Panc1 (cell line): ENCODE data around the gene SFSWAP. TPM values are rescaled to one million over a fixed set of nuclear protein-coding genes. Genes with fewer than 3 reads are reported as not detected.

ENCODE experiments used
- ATAC-seq: fragments of 200-7000 bp; cut with Tn5 transposase; 2 replicates; pipeline ENCODE4 v1.9.1; 2020; ENCODE audit warnings: mild to moderate bottlenecking, moderate library complexity
- BruUV-seq: library from RNA; stranded (reverse); fragments of 400-500 nt; replicated peaks from 2 replicates; lab custom pipeline; 2021; lab: Mats Ljungman, UMichigan
- CTCF ChIA-PET: fragments of 300-600 bp; sonication (Branson Sonifier 250); formaldehyde crosslinking; loops from one replicate; lab custom pipeline; 2022; ENCODE audit warnings: antibody characterized with exemption; lab: Charles Lee
- POLR2A ChIA-PET: fragments of 300-600 bp; sonication (Branson Sonifier 250); formaldehyde crosslinking; loops from one replicate; lab custom pipeline; 2022; ENCODE audit warnings: antibody characterized with exemption; lab: Charles Lee
- DNase-seq: peaks from one replicate; pipeline ENCODE4 v3.0.0-alpha.2; 2010; ENCODE audit warnings: low read depth, low spot score
- H3K27ac ChIP-seq: 2 replicates; pipeline ENCODE4 v1.5.1; 2011; ENCODE audit warnings: mild to moderate bottlenecking, low read length, inconsistent platforms
- H3K27me3 ChIP-seq: fragments of 200-500 bp; sonication (Bioruptor generic); 2 replicates; pipeline ENCODE4 v1.6.0; 2014; ENCODE audit warnings: low read length, inconsistent platforms; ENCODE audit not compliant: control insufficient read depth, insufficient read depth
- H3K36me3 ChIP-seq: fragments of 200-500 bp; sonication (Bioruptor generic); 2 replicates; pipeline ENCODE4 v1.5.1; 2014; ENCODE audit warnings: inconsistent platforms, mild to moderate bottlenecking, low read length, moderate library complexity; ENCODE audit not compliant: control insufficient read depth, insufficient read depth
- H3K4me1 ChIP-seq: 2 replicates; pipeline ENCODE4 v1.5.1; 2011; ENCODE audit warnings: inconsistent platforms, mild to moderate bottlenecking, low read length, moderate library complexity; ENCODE audit not compliant: control insufficient read depth, insufficient read depth
- H3K4me3 ChIP-seq, 2 experiments: 2 replicates each; pipeline ENCODE4 v1.5.1; 2011 to 2012; ENCODE audit warnings: low read depth in 2 of 2, low read length in 2 of 2, mild to moderate bottlenecking in 2 of 2, inconsistent platforms in 1 of 2, moderate library complexity in 1 of 2
- H3K9me3 ChIP-seq: fragments of 200-500 bp; sonication (Bioruptor generic); 2 replicates; pipeline ENCODE4 v1.5.1; 2014; ENCODE audit warnings: low read depth, mild to moderate bottlenecking, inconsistent platforms, low read length, moderate library complexity; ENCODE audit not compliant: control insufficient read depth, insufficient read depth
- POLR2AphosphoS5 ChIP-seq: IDR thresholded peaks from 2 replicates; pipeline ENCODE4 v1.6.1; 2012; ENCODE audit warnings: mild to moderate bottlenecking, low read depth, low read length, moderate library complexity
- SIN3A ChIP-seq: IDR thresholded peaks from 2 replicates; pipeline ENCODE4 v1.6.1; 2012; ENCODE audit warnings: low read depth, mild to moderate bottlenecking, low read length, moderate library complexity, borderline replicate concordance; ENCODE audit not compliant: insufficient read depth
- TCF7L2 ChIP-seq: IDR thresholded peaks from 2 replicates; pipeline ENCODE4 v1.6.1; 2011; ENCODE audit warnings: mild to moderate bottlenecking, low read depth, low read length, inconsistent platforms
- in situ Hi-C: cut with HindIII; loops from 2 replicates; pipeline ENCODE4 v1.10.0; 2016; ENCODE audit warnings: low sequenced_read_pairs, low pct_unique_long_range_greater_than_20kb
- intact Hi-C: fragments of 100-400 bp; cut with micrococcal nuclease; formaldehyde crosslinking; loops from one replicate; pipeline ENCODE4 v1.10.0; 2022; ENCODE audit not compliant: unreplicated experiment
- total RNA-seq: library from RNA; stranded (reverse); gene quantifications from one replicate; pipeline ENCODE4 v1.2.1, GENCODE V29; 2021; ENCODE audit not compliant: unreplicated experiment
- TF ChIP-seq, protein P1 (sequence below): fragments of 450-650 bp; IDR thresholded peaks from 2 replicates; pipeline ENCODE4 v1.5.1; 2017; ENCODE audit warnings: mild to moderate bottlenecking
- TF ChIP-seq, protein P2 (sequence below), 2 experiments: IDR thresholded peaks; 2 replicates each; pipeline ENCODE4 v1.6.1; 2011 to 2012; ENCODE audit warnings: low read depth in 2 of 2, control low read depth in 1 of 2, low read length in 1 of 2, mild to moderate bottlenecking in 1 of 2, moderate library complexity in 1 of 2; ENCODE audit not compliant: insufficient read depth in 1 of 2

SFSWAP gene
- total RNA-seq, 1 experiment from 2014 or later = 41.6 TPM

- H3K36me3 ChIP-seq = peaks cover 53% of the 10 kb centered on the region
- BruUV-seq = no TSS peak
- CTCF ChIA-PET = no interaction called here
Measured at GRCh38 chr12:131721548-131721947, 10.7 kb downstream of the SFSWAP start.

GRCh38 chr12:131723532-131723931 is 12.6 kb downstream of the SFSWAP start:
- no peaks in the 10 kb centered on the region for H3K9me3 ChIP-seq
- no TSS peak for BruUV-seq
- H3K36me3 ChIP-seq = peaks cover 49% of the 10 kb centered on the region
- intact Hi-C loops (no loop called here), in situ Hi-C loops (no loop called here)
- H3K4me3 ChIP-seq = no peak overlapping the region
- no peak for TF ChIP-seq SIN3A
- TF ChIP-seq, protein P1, sequence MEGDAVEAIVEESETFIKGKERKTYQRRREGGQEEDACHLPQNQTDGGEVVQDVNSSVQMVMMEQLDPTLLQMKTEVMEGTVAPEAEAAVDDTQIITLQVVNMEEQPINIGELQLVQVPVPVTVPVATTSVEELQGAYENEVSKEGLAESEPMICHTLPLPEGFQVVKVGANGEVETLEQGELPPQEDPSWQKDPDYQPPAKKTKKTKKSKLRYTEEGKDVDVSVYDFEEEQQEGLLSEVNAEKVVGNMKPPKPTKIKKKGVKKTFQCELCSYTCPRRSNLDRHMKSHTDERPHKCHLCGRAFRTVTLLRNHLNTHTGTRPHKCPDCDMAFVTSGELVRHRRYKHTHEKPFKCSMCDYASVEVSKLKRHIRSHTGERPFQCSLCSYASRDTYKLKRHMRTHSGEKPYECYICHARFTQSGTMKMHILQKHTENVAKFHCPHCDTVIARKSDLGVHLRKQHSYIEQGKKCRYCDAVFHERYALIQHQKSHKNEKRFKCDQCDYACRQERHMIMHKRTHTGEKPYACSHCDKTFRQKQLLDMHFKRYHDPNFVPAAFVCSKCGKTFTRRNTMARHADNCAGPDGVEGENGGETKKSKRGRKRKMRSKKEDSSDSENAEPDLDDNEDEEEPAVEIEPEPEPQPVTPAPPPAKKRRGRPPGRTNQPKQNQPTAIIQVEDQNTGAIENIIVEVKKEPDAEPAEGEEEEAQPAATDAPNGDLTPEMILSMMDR = no peak
- TF ChIP-seq TCF7L2 = no peak
- TF ChIP-seq POLR2AphosphoS5 = no peak
- TF ChIP-seq, protein P2, sequence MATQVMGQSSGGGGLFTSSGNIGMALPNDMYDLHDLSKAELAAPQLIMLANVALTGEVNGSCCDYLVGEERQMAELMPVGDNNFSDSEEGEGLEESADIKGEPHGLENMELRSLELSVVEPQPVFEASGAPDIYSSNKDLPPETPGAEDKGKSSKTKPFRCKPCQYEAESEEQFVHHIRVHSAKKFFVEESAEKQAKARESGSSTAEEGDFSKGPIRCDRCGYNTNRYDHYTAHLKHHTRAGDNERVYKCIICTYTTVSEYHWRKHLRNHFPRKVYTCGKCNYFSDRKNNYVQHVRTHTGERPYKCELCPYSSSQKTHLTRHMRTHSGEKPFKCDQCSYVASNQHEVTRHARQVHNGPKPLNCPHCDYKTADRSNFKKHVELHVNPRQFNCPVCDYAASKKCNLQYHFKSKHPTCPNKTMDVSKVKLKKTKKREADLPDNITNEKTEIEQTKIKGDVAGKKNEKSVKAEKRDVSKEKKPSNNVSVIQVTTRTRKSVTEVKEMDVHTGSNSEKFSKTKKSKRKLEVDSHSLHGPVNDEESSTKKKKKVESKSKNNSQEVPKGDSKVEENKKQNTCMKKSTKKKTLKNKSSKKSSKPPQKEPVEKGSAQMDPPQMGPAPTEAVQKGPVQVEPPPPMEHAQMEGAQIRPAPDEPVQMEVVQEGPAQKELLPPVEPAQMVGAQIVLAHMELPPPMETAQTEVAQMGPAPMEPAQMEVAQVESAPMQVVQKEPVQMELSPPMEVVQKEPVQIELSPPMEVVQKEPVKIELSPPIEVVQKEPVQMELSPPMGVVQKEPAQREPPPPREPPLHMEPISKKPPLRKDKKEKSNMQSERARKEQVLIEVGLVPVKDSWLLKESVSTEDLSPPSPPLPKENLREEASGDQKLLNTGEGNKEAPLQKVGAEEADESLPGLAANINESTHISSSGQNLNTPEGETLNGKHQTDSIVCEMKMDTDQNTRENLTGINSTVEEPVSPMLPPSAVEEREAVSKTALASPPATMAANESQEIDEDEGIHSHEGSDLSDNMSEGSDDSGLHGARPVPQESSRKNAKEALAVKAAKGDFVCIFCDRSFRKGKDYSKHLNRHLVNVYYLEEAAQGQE (IDR thresholded peaks at IDR 0.05; ENCODE audit: insufficient read depth in 1 of 2, low read depth in 2 of 2, low read length in 1 of 2) = no peak
- DNase-seq (no peak), ATAC-seq (no peak)
- H3K4me1 ChIP-seq = no peaks in the 10 kb centered on the region
- ChIA-PET CTCF (no interaction called here), POLR2A (no interaction called here)
- no peaks in the 10 kb centered on the region for H3K27me3 ChIP-seq
- H3K27ac ChIP-seq = no peak overlapping the region

More at GRCh38 chr12:131721548-131721947, 10.7 kb downstream of the SFSWAP start:
- no peaks in the 10 kb centered on the region for H3K4me1 ChIP-seq
- H3K27me3 ChIP-seq = no peaks in the 10 kb centered on the region
- POLR2A ChIA-PET = no interaction called here
- no peak overlapping the region for H3K4me3 ChIP-seq
- TF ChIP-seq POLR2AphosphoS5 = no peak
- TF ChIP-seq SIN3A = no peak
- TF ChIP-seq, protein P1 = no peak
- TF ChIP-seq, protein P2 (IDR thresholded peaks at IDR 0.05; ENCODE audit: insufficient read depth in 1 of 2, low read depth in 2 of 2, low read length in 1 of 2) = no peak
- H3K9me3 ChIP-seq = no peaks in the 10 kb centered on the region
- no peak overlapping the region for H3K27ac ChIP-seq
- DNase-seq (no peak), ATAC-seq (no peak)
- in situ Hi-C loops (no loop called here), intact Hi-C loops (no loop called here)
